ACC112 (cell line): Measurements from ENCODE around the gene LMO7.
"Not testable (repeated sequence)": the region's sequence is repeated elsewhere in the genome, so short reads cannot be mapped to it uniquely, and the experiment has no call there.

ENCODE experiments used
- H2AFZ ChIP-seq: fragments of 200-600 bp; sonication (generic); one replicate; pipeline ENCODE4 v1.6.0; 2017; ENCODE audit warnings: antibody characterized with exemption, low read length; ENCODE audit not compliant: unreplicated experiment
- H3K27ac ChIP-seq: fragments of 200-600 bp; sonication (generic); 2 replicates; pipeline ENCODE4 v1.5.1; 2014; ENCODE audit warnings: low read depth, mild to moderate bottlenecking, antibody characterized with exemption, low read length, moderate library complexity
- H3K27me3 ChIP-seq: fragments of 200-600 bp; sonication (generic); 2 replicates; pipeline ENCODE4 v1.6.1; 2014; ENCODE audit warnings: mild to moderate bottlenecking, antibody characterized with exemption, low read length, moderate library complexity, mixed read lengths; ENCODE audit not compliant: insufficient read depth
- H3K36me3 ChIP-seq: fragments of 200-600 bp; sonication (generic); 2 replicates; pipeline ENCODE4 v1.6.1; 2016; ENCODE audit warnings: mild to moderate bottlenecking, antibody characterized with exemption, low read length, moderate library complexity, mixed read lengths; ENCODE audit not compliant: insufficient read depth
- H3K4me1 ChIP-seq: fragments of 200-600 bp; sonication (generic); one replicate; pipeline ENCODE4 v1.6.1; 2016; ENCODE audit warnings: low read length, mixed read lengths; ENCODE audit not compliant: insufficient read depth, unreplicated experiment, control insufficient read depth
- H3K4me3 ChIP-seq: fragments of 200-600 bp; sonication (generic); 2 replicates; pipeline ENCODE4 v1.5.1; 2014; ENCODE audit warnings: mild to moderate bottlenecking, low read depth, low read length
- H3K79me2 ChIP-seq: fragments of 200-600 bp; sonication (generic); one replicate; pipeline ENCODE4 v1.6.0; 2016; ENCODE audit warnings: low read length; ENCODE audit not compliant: control insufficient read depth, unreplicated experiment, insufficient read depth

LMO7 gene

DNA sequence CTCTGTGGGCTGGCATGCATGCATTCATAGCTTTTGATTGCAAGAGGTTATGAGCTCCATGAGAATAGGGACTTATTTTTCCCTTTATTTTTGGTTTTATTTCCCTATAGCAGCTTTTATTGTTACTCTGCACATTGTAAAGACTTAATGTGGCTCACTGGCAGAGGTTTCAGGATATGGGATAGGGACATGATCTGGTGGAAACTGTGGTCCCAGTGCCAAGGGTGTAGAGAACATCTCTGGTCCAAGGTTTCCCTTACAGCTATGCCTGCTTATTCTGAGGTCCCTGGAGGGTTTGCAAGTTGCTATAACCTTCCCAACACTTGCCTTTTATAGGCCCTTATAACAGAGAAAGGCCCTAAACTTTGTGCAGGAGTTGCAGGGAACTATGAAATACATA is 33.6 kb downstream of the LMO7 start:
- Histone ChIP-seq H2AFZ (no peak overlapping the region), H3K79me2 (peaks cover 80% of the 10 kb centered on the region)

DNA sequence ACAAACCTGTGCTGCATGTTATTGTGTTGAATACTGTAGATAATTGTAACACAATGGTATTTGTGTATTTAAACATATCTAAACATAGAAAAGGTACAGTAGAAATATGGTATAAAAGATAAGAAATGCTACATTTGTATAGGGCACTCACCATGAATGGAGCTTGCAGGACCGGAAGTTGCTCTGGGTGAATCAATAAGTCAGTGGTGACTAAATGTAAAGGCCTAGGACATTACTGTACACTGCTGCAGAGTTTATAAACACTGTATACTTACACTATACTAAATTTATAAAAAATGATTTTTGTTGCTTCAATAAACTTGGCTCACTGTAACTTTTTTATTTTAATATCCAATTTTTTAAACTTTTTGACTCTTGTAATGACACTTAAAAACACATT is 34.4 kb downstream of the LMO7 start:
- Histone ChIP-seq H3K27ac (no peak overlapping the region), H3K79me2 (peaks cover 81% of the 10 kb centered on the region)

More for the DNA sequence above, 33.6 kb downstream of the LMO7 start:
- Histone ChIP-seq H3K27me3 (no peaks in the 10 kb centered on the region), H3K4me3 (no peak overlapping the region), H3K36me3 (no peaks in the 10 kb centered on the region; the same call in 1 of the 2 replicates), H3K4me1 (peaks cover 39% of the 10 kb centered on the region), H3K27ac (no peak overlapping the region; the same call in 1 of the 2 replicates)

DNA sequence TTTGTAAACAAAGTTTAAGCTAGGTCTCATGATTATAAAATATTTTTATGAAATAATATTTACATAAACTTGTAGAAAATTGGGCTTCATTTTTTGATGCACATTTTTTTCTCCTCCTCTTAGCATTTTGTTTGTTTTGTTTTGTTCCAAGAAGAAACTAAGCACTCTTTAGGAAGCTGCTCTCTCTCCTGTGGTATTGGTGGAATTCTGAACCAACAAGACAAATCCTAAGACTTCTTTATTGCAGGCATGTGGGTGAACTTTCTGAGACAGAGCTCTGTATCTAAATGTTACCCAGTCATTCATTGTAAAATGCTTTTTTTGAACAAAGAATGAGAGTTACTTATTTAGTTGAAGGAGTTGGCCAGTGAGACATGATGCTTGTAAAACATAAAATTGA is 39.3 kb downstream of the LMO7 start:
- Histone ChIP-seq H3K27ac (no peak overlapping the region; the same call in 1 of the 2 replicates), H3K27me3 (no peaks in the 10 kb centered on the region), H3K4me3 (no peak overlapping the region), H2AFZ (no peak overlapping the region), H3K36me3 (no peaks in the 10 kb centered on the region), H3K4me1 (peaks cover 23% of the 10 kb centered on the region), H3K79me2 (peaks cover 67% of the 10 kb centered on the region)

More for the DNA sequence above, 34.4 kb downstream of the LMO7 start:
- Histone ChIP-seq H3K27me3 (no peaks in the 10 kb centered on the region), H3K36me3 (no peaks in the 10 kb centered on the region; the same call in 1 of the 2 replicates), H3K4me1 (peaks cover 40% of the 10 kb centered on the region), H3K4me3 (no peak overlapping the region), H2AFZ (no peak overlapping the region)

DNA sequence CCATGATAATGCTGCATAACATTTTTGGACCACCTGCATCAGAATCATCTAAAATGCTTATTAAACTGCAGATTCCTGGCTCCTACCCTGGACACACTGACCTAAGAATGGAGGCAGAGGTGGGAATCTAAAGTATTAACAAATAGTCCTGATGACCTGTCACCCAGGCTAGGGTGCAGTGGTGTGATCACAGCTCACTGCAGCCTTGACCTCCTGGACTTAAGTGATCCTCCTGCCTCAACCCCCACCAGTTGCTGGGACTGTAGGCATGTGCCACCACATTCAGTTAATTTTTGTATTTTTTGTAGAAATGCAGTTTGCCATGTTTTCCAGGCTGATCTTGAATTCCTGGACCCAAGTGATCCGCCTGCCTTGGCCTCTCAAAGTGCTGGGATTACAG is 43.3 kb downstream of the LMO7 start:
- H3K36me3 ChIP-seq: no peaks in the 10 kb centered on the region
- H3K27ac ChIP-seq: no peak overlapping the region
- no peak overlapping the region for H3K4me3 ChIP-seq
- no peak overlapping the region for H2AFZ ChIP-seq
- no peaks in the 10 kb centered on the region for H3K27me3 ChIP-seq
- peaks cover 65% of the 10 kb centered on the region for H3K79me2 ChIP-seq
- H3K4me1 ChIP-seq: peaks cover 8% of the 10 kb centered on the region

DNA sequence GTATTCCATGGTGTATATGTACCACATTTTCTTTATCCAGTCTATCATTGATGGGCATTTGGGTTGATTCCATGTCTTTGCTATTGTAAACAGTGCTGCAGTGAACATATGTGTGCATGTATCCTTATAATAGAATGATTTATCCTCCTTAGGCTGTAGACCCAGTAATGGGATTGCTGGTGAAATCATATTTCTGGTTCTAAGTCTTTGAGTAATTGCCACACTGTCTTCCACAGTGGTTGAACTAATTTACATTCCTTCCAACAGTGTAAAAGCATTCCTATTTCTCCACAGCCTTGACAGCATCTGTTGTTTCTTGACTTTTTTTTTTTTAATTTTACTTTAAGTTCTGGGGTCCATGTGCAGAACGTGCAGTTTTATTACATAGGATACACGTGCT is 44.1 kb downstream of the LMO7 start:
- H3K27ac ChIP-seq, H3K4me3 ChIP-seq, H2AFZ ChIP-seq, H3K36me3 ChIP-seq, H3K27me3 ChIP-seq: not testable (repeated sequence)
- peaks cover 16% of the 10 kb centered on the region for H3K4me1 ChIP-seq
- H3K79me2 ChIP-seq: peaks cover 68% of the 10 kb centered on the region

DNA sequence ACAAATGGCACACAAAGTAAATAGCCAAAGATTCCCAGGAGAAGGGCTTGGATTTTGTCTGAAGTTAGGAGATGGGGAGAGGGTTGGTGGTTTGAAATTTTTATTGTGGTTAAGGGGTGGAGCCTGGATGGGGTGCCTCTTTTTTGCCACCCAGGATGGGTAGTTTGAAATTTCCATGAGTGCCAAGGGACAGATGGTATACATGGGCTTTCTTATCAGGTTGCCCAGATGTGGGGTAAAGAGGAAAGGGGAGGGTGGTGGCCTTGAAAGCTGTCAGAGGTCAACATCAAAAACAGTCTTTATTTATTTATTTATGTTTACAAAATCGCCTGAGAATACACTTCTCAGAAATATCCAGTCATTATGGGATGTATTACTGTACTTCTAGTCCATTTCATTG is 46.2 kb downstream of the LMO7 start:
- Histone ChIP-seq H3K79me2 (peaks cover 69% of the 10 kb centered on the region), H2AFZ (no peak overlapping the region), H3K36me3 (no peaks in the 10 kb centered on the region), H3K4me1 (peaks cover 13% of the 10 kb centered on the region), H3K27ac (no peak overlapping the region), H3K4me3 (no peak overlapping the region), H3K27me3 (no peaks in the 10 kb centered on the region)

DNA sequence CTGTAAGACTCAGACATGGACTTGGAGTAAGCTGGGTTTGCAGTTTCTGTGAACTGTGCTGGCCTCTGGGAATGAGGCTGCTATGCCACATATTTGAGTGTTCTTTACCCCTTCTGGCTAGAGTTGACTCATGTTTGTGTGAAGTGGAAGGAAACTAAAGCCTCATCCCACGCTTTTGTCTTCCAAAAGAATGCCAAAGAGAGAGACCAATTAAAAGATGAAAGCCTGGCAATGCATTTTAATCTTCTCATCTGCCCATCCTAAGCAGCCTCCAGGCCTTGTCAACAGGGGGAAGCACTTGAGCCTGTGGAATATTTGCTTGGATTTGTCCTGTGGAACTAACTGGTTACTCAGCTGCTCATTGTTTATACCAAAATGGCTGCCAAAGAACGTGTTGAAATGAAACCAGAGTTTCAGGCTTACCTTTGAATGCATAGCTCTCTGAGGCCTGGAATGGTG is 49.1 kb downstream of the LMO7 start:
- Histone ChIP-seq H3K4me1 (peaks cover 16% of the 10 kb centered on the region), H3K4me3 (peak overlapping the region; percentile 28), H3K27ac (peak overlapping the region; percentile 66)

DNA sequence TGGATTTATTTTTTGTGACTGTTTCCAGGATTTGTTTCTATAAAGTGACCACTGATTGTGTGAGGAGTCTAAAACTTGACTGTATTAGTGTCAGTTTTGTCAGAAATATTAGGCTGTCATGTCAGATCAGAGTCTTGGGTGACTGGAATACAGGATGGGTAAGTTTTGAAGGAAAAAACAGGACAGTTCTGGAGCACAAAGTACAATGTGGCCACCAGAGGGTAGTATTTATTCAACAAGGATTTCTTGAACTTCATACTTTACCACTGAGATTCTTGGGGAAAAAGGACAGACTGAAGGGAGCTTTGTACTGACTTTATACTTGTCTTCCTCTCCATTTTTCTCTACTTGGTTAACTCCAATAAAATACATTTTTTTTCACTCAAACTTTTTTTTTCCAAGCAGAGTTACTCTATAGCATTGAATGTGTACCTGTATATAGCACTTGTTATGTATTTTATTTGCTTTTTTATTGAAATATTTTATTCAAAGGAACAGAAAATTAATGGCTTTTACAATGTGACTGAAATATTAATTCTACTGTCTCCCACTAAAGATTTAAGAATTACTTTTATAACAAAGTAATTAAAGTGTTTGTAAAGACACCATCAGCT is 51.1 kb downstream of the LMO7 start:
- H3K27ac ChIP-seq: no peak overlapping the region
- H3K4me1 ChIP-seq: peaks cover 31% of the 10 kb centered on the region
- H3K36me3 ChIP-seq: peaks cover 5% of the 10 kb centered on the region; the same call in 1 of the 2 replicates
- H2AFZ ChIP-seq: no peak overlapping the region
- no peak overlapping the region for H3K4me3 ChIP-seq
- no peaks in the 10 kb centered on the region for H3K27me3 ChIP-seq
- peaks cover 82% of the 10 kb centered on the region for H3K79me2 ChIP-seq

More for the DNA sequence above, 49.1 kb downstream of the LMO7 start:
- Histone ChIP-seq H2AFZ (peak overlapping the region; percentile 67), H3K27me3 (no peaks in the 10 kb centered on the region), H3K79me2 (peaks cover 77% of the 10 kb centered on the region), H3K36me3 (peaks cover 5% of the 10 kb centered on the region; the same call in 1 of the 2 replicates)

DNA sequence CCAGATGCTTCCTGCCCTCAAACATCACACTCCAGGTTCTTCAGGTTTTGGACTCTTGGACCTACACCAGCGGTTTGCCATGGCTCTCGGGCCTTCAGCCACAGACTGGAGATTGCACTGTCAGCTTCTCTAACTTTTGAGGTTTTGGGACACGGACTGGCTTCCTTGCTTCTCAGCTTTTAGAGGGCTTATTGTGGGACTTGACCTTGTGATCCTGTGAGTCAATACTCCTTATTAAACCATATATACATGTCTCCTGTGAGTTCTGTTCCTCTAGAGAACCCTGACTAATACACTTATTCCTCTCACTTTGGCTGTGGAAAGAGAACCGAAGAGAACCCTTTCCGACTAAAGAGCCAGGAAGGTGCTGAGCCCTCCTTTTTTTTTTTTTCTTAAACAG is 53.6 kb downstream of the LMO7 start:
- H3K79me2 ChIP-seq: peaks cover 84% of the 10 kb centered on the region
- peaks cover 5% of the 10 kb centered on the region; the same call in 1 of the 2 replicates for H3K36me3 ChIP-seq
- no peak overlapping the region for H2AFZ ChIP-seq
- peaks cover 28% of the 10 kb centered on the region for H3K4me1 ChIP-seq
- H3K27ac ChIP-seq: no peak overlapping the region
- no peaks in the 10 kb centered on the region for H3K27me3 ChIP-seq
- no peak overlapping the region for H3K4me3 ChIP-seq

DNA sequence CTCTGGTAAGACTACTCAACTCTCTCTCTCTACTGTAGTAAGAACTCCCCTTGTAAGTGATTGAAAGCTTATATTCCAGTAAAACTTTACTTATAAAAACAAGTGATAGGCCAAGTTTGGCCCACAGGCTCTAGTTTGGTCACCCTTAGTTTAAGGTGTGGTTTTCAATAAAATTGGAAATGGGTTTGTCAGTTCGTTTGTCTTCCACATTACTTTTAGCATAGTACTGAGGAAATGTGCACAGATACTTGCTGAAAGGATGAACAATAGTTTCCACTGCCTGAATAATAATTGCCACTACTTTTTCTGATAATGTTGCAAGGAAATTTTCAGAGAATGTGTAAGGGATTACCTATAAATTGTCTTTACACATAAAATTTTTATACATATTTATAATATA is 54.5 kb downstream of the LMO7 start:
- peaks cover 5% of the 10 kb centered on the region; the same call in 1 of the 2 replicates for H3K36me3 ChIP-seq
- no peak overlapping the region for H3K4me3 ChIP-seq
- H3K79me2 ChIP-seq: peaks cover 79% of the 10 kb centered on the region
- H3K27me3 ChIP-seq: no peaks in the 10 kb centered on the region
- H2AFZ ChIP-seq: no peak overlapping the region
- no peak overlapping the region for H3K27ac ChIP-seq
- peaks cover 19% of the 10 kb centered on the region for H3K4me1 ChIP-seq

DNA sequence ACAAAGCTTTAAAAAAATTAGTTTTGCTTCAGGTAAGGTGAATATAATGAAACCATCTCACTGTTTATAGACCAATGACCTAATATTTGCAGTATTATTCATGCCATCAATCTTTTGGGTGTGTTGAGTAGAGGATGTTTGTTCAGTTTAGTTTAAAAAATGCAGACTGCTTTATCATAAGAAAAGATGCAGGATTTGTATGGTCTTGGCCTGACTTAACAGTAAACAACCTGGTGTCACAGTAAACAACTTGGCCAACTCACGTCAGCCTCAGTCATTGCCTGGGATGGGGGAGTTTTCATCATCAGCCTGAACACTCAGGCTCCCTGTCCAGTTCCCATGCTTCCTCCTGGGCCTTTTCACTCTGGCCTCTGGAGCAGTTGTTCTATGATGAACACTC is 55.1 kb downstream of the LMO7 start:
- peak overlapping the region; percentile 59 for H3K27ac ChIP-seq
- H3K79me2 ChIP-seq: peaks cover 75% of the 10 kb centered on the region
- H3K27me3 ChIP-seq: no peaks in the 10 kb centered on the region
- no peak overlapping the region for H2AFZ ChIP-seq
- H3K36me3 ChIP-seq: peaks cover 5% of the 10 kb centered on the region; the same call in 1 of the 2 replicates
- 0 out of 2 replicates have a peak overlapping the region, but pooled peaks have one; percentile 25 for H3K4me3 ChIP-seq
- H3K4me1 ChIP-seq: peaks cover 19% of the 10 kb centered on the region
